Posterior cingulate gyrus (tissue), 11 donors: Measurements from ENCODE around the gene PAPLN.

Experiments used
- DNase-seq, 10 donors: peaks; one replicate each; pipeline versions ENCODE4 v3.0.0 to v3.0.0-alpha.2; 2020 to 2021; ENCODE audit warnings: mixed read lengths in 3 of 10
- intact Hi-C: fragments of 100-400 bp; cut with DNase I; formaldehyde crosslinking; loops from one replicate; pipeline ENCODE4 v1.15.1; 2023

The PAPLN gene

DNA sequence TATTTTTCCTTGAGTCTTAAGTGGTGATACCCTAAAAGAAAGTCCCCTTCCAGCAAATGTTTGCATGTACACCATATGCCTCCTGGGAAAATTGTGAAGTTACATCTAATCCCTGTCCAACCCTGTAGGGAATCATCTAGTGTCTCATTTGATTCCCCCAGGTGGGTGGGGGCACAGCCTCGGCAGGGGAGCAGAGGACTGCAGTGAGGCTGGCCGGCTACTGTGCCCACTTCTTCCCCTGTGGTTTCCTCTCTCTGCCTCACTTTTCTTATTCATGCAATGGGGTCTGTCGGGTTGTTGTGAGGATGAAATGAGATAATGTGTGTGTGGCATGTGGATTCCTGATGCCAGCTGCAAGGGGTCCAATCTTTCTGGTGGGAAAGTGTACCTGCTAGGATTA is 6.0 kb downstream of the PAPLN start:
- peak in 3 of 10 donors; percentile 2 to 36 (median 23) for DNase-seq

DNA sequence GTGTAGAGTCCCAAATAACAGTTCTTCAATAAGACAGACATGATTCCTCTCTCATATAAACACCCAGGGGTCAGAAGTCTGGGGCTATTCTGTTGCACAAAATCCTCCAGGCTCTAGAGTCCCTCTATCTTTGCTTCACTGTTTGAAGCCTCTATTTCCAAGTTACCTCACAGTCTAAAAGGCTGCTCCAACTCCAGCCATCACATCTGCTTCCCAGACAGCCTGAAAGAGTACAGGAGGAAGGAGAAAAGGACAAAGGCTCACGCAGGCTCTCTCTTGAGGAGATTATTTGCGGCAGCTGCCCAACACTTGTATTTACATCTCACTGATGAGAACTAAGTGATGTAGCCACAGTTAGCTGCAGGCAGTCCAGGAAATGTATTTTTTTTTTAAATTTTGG is 6.4 kb downstream of the PAPLN start:
- intact Hi-C loops = no loop called here
- DNase-seq = peak in 1 of 10 donors; percentile 5

More for the DNA sequence above, 6.0 kb downstream of the PAPLN start:
- intact Hi-C loops = no loop called here

DNA sequence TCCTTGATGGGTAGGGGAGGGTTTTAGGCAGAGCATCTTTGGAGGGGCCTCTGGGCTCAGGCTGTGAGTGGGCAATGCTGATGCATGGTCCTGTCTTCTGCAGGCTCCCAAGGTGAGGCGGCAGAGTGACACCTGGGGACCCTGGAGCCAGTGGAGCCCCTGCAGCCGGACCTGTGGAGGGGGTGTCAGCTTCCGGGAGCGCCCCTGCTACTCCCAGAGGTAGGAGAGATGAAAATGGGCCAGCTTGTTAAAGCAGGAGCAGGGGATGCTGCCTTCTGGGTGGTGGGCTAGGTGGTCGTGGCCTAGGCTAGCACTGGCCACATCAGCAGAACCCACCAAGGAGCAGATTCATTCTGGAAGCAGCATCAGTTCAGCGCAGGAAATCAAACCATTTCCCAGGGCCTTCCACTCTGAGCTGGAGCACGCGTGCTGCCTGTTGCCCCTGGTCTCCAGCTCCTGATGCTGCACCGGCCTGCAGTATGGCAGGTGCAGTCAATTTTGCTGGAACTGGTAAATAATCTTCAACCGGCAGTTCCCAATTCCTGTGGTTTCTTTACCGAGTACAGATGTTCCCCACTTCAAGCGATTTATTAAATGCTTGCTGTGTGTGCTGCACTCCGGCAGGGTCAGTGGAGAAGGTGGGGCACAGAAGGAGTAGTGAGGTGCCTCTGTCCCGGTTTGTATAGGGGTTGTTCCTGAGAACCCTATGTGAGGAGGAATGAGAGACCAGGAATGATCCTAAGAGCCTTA is 7.4 kb downstream of the PAPLN start:
- DNase-seq = peak in 3 of 10 donors; percentile 43 to 71 (median 64)
- intact Hi-C loops = no loop called here

DNA sequence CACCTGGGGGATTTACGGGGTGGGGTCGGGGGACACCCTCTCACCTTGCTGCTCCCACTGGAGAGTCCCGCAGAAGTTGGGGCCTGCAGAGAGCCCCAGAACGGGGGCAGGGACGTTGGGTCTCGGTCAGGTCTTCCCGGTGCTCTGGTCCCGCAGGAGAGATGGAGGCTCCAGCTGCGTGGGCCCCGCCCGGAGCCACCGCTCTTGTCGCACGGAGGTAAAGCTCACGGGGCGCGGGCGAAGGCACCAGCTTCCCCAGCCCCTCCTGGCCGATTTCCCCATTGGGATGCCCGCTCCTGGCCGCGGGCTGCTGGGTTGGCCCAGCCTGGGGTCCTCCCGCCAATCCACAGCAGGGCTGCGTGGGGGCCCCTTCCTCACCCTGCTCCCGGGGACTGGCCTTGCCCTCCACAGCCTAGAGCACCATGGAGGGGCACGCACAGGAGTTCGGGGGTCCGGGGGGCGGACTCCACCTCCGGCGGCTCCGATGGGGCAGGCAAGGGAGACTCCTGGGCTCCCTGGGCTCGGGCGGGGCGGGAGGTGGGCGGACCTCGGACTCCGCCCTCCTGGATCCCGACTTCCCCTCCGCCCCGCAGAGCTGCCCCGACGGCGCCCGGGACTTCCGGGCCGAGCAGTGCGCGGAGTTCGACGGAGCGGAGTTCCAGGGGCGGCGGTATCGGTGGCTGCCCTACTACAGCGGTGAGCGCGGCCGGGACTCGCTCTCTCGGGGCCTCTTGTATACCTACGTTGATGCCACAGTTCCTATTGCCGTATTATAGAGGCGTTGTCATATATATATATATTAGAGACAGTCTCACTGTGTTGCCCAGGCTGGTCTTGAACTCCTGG is 8.4 kb downstream of the PAPLN start:
- intact Hi-C loops = no loop called here
- peak in 3 of 10 donors; percentile 60 to 83 (median 78) for DNase-seq

DNA sequence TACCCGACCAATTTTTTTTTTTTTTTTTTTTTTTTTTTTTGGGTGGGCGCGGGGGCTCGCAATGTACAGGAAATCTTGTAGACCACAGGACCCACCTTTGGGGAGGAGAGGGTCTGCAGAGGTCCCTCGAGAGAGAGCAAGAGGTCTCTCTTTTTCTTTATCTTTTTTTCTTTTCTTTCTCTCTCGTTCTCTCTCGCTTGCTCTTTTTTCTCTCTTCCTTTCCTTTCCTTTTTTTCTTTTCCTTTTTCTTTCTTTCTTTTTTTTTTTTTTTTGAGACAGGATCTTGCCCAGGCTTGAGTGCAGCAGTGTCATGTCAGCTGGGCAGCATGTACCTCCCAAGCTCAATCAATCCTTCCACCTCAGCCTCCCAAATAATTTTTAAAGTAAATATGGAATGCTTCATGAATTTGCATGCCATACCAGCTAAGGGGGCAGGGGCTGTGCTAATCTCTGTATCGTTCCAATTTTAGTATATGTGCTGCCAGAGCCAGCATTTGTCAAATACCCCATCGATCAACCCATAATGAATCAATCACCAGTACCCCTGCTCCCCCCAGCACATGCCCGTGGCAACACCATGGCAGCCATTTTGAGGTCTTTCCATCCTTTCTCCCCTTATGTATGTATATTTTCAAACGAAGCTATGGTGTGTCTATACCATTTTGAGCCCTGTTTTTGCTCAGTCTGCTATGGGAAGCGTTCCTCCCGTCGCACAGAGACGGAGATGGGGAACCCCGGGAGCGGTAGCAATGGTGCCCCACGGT is 9.3 kb downstream of the PAPLN start:
- DNase-seq = peak in 2 of 10 donors; percentile 24 to 29
- intact Hi-C loops = no loop called here

DNA sequence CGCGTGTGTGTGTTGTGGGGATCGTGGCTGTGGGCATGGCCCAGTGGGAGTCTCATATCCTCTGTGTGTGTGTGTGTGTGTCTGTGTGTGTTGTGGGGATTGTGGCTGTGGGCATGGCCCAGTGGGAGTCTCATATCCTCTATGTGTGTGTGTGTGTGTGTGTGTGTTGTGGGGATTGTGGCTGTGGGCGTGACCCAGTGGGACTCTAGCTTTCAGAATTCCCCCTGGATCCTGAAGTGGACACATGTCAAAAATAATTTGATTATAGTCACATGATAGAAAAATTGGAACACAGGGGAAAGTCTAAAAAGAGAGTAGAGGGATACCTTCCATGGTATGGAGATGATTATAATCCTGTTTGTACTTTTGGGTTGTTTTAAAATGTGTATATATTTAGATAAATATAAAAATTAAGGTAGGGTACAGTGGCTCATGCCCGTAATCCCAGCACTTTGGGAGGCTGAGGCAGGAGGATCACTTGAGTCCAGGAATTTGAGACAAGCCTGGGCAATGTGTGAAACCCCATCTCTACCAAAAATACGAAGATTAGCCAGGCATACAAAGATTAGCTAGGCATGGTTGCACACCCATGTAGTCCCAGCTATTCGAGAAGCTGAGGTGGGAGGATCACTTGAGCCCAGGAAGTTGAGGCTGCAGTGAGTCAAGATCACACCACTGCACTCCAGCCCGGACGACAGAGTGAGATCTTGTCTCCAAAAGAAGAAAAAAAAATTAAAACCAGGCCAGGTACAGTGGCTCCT is 11.0 kb downstream of the PAPLN start:
- intact Hi-C loops = no loop called here

DNA sequence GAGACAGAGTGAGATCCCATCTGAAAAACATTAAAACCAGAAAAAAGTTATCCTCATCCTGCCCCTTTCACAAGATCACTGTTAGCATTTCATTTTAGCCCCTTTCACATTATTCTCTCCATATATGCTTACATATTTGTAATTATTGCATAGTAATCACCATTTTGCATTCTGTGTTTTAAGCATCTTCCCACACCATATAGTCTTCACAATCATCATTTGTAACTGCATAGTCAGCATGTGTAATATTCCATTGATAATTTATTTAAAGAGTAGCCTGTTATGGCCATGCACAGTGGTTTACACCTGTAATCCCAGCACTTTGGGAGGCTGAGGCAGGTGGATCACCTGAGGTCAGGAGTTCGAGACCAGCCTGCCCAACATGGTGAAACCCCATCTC is 11.8 kb downstream of the PAPLN start:
- DNase-seq = no peak
- intact Hi-C loops = no loop called here

More for the DNA sequence above, 11.0 kb downstream of the PAPLN start:
- no peak for DNase-seq

DNA sequence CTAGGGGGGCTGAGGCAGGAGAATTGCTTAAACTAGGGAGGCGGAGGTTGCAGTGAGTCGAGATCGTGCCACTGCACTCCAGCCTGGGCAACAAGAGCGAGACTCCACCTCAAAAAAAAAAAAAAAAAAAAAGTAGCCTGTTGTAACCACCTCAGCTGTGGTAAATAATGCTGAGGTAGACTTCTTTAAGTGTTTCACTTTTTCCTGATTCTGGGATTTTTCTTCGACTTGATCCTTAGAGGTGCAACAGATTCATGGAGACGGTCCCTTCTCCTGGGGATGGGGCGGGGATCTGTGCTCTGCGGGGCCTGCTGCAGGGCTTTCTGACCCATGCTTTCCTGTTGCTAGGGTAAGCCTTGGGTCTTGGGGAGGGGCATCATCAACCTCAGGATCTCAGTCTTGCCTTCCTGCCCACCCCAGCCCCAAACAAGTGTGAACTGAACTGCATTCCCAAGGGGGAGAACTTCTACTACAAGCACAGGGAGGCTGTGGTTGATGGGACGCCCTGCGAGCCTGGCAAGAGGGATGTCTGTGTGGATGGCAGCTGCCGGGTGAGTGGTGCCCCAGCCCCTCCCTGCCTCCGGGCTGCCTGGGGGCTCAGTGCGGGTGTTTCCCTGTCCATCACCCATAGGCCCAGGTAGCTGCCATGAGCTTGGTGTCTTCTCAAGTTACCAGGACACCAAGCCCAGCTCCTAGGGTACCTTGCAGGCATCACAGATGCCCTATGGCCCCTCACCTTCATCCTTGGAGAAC is 12.4 kb downstream of the PAPLN start:
- intact Hi-C loops = no loop called here
- DNase-seq = peak in 1 of 10 donors; percentile 64

DNA sequence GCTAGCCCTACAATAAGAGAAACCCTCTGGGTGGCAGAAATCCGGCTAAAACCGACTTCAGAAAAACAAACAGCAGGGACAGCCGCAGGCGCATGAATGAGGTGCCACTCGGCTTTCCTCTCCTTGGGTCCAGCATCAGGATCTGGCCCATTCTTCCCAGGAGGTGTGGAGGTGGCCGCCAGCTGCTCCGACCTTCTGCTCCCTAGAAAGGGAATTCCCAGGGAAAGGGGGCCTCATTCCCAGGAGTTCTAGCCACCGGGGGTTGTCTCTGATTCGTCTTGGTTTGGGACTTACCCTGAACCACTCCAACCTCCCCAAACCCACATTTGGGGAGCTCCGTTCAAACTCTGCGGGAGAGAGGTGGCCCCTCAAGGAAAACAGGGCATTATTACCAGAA is 13.0 kb downstream of the PAPLN start:
- DNase-seq = peak in 2 of 10 donors; percentile 42 to 52

DNA sequence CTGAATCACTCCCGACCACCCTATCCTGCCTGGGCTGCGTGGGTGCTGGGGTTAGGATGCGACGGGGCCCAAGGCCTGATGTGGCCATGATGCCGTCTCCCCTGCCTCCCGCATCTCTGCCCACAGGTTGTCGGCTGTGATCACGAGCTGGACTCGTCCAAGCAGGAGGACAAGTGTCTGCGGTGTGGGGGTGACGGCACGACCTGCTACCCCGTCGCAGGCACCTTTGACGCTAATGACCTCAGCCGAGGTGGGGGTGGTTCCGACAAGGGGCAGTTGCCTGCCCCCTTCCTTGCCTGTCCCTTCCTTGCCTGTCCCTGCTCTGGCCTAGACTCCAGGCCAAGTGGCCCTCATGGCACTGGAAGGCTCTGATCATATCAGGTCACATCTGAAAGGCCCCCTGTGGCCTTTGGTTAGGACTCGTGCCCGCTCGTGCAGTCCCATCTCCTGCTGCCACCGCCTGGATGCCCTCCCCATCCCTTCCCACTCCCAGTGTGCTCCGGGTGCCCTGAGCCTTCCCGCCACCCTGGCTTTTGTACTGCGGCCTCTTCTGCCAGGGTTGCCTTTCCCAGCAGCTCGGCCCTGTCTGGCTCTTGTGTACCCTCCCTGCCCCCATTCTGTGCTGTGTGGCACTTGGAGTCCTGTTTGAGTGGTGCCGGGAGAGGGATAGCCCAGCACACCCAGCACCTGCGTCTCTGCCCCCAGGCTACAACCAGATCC is 13.6 kb downstream of the PAPLN start:
- peak in 2 of 10 donors; percentile 55 to 63 for DNase-seq

More for the DNA sequence above, 13.0 kb downstream of the PAPLN start:
- intact Hi-C loops = no loop called here

DNA sequence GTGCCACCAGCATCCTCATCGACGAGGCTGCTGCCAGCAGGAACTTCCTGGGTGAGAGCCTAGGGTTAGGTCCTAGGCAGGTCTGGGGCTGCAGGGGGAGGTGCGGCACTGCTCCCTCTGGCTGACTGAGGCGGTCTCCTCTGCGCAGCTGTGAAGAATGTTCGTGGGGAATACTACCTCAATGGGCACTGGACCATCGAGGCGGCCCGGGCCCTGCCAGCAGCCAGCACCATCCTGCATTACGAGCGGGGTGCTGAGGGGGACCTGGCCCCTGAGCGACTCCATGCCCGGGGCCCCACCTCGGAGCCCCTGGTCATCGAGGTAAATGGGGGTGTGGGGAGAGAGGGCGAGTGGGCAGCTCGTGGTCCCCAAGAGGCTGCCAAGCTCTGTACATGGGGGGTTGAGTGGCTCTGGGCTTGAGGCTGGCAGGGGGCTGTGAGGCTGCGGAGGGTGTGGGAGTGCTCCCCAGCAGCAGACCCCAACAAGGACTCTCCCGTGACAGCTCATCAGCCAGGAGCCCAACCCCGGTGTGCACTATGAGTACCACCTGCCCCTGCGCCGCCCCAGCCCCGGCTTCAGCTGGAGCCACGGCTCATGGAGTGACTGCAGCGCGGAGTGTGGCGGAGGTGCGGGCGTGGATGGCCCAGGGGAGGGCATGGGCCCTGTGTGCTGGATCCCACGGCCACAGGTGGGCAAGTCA is 14.4 kb downstream of the PAPLN start:
- peak in 2 of 10 donors; percentile 58 to 59 for DNase-seq
- intact Hi-C loops = no loop called here

More for the DNA sequence above, 13.6 kb downstream of the PAPLN start:
- intact Hi-C loops = no loop called here

DNA sequence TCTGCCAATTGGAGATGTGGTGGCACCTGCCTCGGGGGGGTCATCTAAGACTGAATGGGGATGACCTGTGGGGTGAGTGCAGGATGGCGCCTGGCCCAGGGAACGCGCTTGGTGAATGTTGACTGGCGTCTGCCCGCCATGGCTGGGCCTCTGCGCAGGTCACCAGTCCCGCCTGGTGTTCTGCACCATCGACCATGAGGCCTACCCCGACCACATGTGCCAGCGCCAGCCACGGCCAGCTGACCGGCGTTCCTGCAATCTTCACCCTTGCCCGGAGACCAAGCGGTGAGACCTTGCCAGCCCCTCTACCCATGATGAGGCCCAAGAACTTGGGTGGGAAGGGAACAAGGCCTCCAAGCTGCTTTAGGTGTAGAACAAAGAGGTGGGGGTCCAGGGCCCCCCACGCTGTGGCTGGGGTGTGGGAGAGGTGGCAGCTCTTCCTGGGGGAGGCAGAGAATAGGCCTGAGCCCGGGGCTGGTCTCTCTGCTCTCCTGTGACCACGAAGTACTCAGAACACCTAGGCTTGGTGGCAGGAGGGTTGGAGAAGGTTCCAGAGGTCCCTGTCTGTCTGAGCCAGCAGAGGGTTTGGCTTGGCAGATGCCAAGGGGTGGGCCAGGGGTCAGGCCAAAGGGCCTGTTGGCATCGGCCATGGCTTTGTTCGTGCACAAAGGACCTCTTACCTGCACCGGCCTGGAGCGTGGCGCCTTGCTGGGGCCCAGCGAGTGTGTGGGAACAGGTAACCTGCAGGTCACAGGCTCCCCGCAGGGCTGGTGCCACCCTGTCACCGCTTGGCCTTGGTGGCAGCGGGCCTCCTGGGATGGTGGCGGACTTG is 15.4 kb downstream of the PAPLN start:
- intact Hi-C loops = no loop called here
- DNase-seq = peak in 2 of 10 donors; percentile 44 to 68

DNA sequence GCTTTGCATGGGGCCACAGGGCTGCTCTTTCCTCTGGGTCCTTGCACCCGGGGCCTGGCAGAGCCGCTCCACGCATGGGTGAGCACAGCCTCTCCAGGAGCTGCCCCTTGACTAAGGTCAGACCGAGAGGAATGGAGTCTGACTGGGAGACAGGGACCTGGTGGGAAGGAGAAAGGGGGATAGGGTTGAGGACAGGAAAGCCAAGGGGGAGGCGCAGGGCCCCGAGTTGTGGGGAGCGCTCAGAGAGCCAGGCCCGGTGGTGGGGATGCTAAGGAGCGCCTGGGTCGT is 16.0 kb downstream of the PAPLN start:
- intact Hi-C loops = no loop called here
- peak in 2 of 10 donors; percentile 44 to 73 for DNase-seq

DNA sequence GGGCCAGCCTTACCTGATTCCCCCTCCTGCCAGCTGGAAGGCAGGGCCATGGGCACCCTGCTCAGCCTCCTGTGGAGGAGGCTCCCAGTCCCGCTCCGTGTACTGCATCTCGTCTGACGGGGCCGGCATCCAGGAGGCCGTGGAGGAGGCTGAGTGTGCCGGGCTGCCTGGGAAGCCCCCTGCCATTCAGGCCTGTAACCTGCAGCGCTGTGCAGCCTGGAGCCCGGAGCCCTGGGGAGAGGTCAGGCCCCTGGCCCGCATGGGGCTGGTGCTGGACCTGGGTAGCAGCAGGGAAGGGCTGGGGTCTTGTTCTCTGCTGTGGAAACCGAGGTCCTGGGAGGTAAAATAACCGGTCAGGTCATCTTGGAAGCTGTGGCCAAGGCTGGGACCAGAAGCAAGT is 16.4 kb downstream of the PAPLN start:
- DNase-seq = peak in 2 of 10 donors; percentile 28 to 73
- intact Hi-C loops = no loop called here

DNA sequence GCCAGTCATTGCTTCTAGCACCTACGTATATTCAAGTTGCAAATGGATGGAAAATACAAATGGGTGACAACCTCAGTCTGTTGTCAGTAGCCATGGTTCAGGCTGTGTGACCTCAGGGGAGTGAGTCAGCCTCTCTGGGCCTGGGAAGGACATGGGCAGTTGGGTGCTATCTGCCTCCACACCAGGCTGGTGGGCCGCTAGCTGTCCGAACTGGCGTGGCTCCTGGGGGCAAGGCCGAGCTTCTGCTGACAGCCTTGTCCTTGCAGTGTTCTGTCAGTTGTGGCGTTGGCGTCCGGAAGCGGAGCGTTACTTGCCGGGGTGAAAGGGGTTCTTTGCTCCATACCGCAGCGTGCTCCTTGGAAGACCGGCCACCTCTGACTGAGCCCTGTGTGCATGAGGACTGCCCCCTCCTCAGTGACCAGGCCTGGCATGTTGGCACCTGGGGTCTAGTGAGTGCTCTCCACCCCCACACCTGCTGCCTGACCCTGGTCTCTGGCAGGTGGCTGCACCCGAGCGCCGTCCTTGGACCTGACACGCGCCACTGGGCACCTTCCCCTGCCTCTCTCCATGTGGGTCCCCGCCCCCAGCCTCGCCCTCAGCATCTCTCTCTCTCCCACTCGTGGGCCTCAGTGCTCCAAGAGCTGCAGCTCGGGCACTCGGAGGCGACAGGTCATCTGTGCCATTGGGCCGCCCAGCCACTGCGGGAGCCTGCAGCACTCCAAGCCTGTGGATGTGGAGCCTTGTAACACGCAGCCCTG is 17.1 kb downstream of the PAPLN start:
- peak in 2 of 10 donors; percentile 63 to 77 for DNase-seq
- intact Hi-C loops = no loop called here

DNA sequence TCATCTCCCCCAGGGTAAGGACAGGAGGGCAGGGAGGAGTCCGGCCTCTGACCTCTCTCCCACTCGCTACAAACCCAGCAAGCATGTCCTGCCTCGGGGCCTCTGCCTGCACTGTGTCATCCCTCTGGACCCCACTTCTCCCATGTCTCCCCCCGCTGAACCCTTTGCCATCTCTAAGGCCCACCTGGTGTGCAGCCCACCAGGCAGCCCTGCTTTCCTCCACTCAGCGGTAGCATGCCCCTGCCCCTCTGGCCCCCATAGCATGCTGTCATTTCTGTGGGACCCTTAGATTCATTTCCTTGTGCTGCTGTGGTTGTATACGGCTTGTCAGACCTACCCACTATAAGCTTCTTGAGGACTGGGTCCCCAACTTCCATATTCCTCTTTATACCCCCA is 17.7 kb downstream of the PAPLN start:
- intact Hi-C loops = no loop called here
- DNase-seq = peak in 1 of 10 donors; percentile 54
